GM18517 (cell line): ENCODE measurements around the gene PODXL2.

ENCODE experiments used
- ATAC-seq: cut with Tn5 transposase; IDR thresholded peaks from one replicate; pipeline ENCODE4 v1.9.1; 2021; ENCODE audit warnings: mild to moderate bottlenecking, moderate library complexity; ENCODE audit not compliant: unreplicated experiment

The PODXL2 gene

GRCh38 chr3:127718245-127718915 lies 89.4 kb downstream of the PODXL2 start:
- ATAC-seq: no peak

GRCh38 chr3:127718916-127719290 lies 89.9 kb downstream of the PODXL2 start:
- no peak for ATAC-seq

- no peak for ATAC-seq
These were observed 90.4 kb downstream of the PODXL2 start for GRCh38 chr3:127719369-127719768.

- no peak for ATAC-seq
These were observed 91.3 kb downstream of the PODXL2 start for GRCh38 chr3:127720161-127720823.

GRCh38 chr3:127720985-127721935 lies 92.3 kb downstream of the PODXL2 start:
- ATAC-seq: no peak

GRCh38 chr3:127722091-127722784 lies 93.3 kb downstream of the PODXL2 start:
- no peak for ATAC-seq
